Liver (tissue), 9 donors: ENCODE results near the gene ANAPC10. TPM values are rescaled to one million over a fixed set of nuclear protein-coding genes. Genes with fewer than 3 reads are reported as not detected.
A peak's percentile ranks its signal among the peaks of the same experiment; 100 is the strongest.

Source experiments
- DNase-seq: peaks from one replicate; pipeline ENCODE4 v3.0.0-alpha.2; 2017; ENCODE audit warnings: low spot score
- H3K27ac ChIP-seq, 2 donors: one replicate each; pipeline ENCODE4 v1.7.0; 2013; ENCODE audit warnings: inconsistent platforms in 2 of 2, low read length in 2 of 2, control low read depth in 1 of 2, low read depth in 1 of 2, mild to moderate bottlenecking in 1 of 2
- H3K27me3 ChIP-seq, 4 donors: one replicate each; pipeline versions ENCODE4 v1.6.1 to v1.7.0; 2013; ENCODE audit warnings: low read length in 3 of 4, inconsistent platforms in 1 of 4, mild to moderate bottlenecking in 1 of 4, moderate library complexity in 1 of 4; ENCODE audit not compliant: control insufficient read depth in 4 of 4, insufficient read depth in 4 of 4
- H3K36me3 ChIP-seq, 4 donors: one replicate each; pipeline versions ENCODE4 v1.6.1 to v1.7.0; 2013; ENCODE audit warnings: low read length in 3 of 4, mild to moderate bottlenecking in 3 of 4, low read depth in 1 of 4, moderate library complexity in 1 of 4; ENCODE audit not compliant: control insufficient read depth in 4 of 4, insufficient read depth in 3 of 4
- H3K4me1 ChIP-seq, 4 donors: one replicate each; pipeline versions ENCODE4 v1.6.1 to v1.7.0; 2013; ENCODE audit warnings: low read length in 3 of 4, mild to moderate bottlenecking in 3 of 4, moderate library complexity in 1 of 4; ENCODE audit not compliant: control insufficient read depth in 4 of 4, insufficient read depth in 4 of 4
- H3K4me3 ChIP-seq, 3 donors: one replicate each; pipeline versions ENCODE4 v1.6.1 to v1.7.0; 2013; ENCODE audit warnings: low read length in 3 of 3, control low read depth in 1 of 3, low read depth in 1 of 3, mild to moderate bottlenecking in 1 of 3
- H3K9ac ChIP-seq, 2 donors: one replicate each; pipeline ENCODE4 v1.7.0; 2013; ENCODE audit warnings: low read length in 2 of 2, mild to moderate bottlenecking in 2 of 2, moderate library complexity in 2 of 2, control low read depth in 1 of 2, low read depth in 1 of 2
- H3K9me3 ChIP-seq, 4 donors: one replicate each; pipeline versions ENCODE4 v1.6.1 to v1.7.0; 2013; ENCODE audit warnings: low read length in 3 of 4; ENCODE audit not compliant: control insufficient read depth in 4 of 4
- EGR1 ChIP-seq, 2 donors: IDR thresholded peaks; 2 replicates each; pipeline ENCODE4 v1.6.1; 2016 to 2018; ENCODE audit warnings: antibody characterized with exemption in 2 of 2, low read depth in 2 of 2
- FOXA2 ChIP-seq: IDR thresholded peaks from 2 replicates; pipeline ENCODE4 v1.6.1; 2016; ENCODE audit warnings: antibody characterized with exemption
- JUND ChIP-seq, 2 donors: IDR thresholded peaks; 2 replicates each; pipeline ENCODE4 v1.6.1; 2016; ENCODE audit warnings: antibody characterized with exemption in 2 of 2
- RAD21 ChIP-seq, 2 donors: IDR thresholded peaks; 2 replicates each; pipeline ENCODE4 v1.6.1; 2016; ENCODE audit warnings: antibody characterized with exemption in 2 of 2, mild to moderate bottlenecking in 2 of 2
- RXRA ChIP-seq, 2 donors: IDR thresholded peaks; 2 replicates each; pipeline ENCODE4 v1.6.1; 2017 to 2018; ENCODE audit warnings: antibody characterized with exemption in 2 of 2, mild to moderate bottlenecking in 1 of 2
- SP1 ChIP-seq: IDR thresholded peaks from 2 replicates; pipeline ENCODE4 v1.6.1; 2018; ENCODE audit warnings: antibody characterized with exemption, mild to moderate bottlenecking
- YY1 ChIP-seq: IDR thresholded peaks from 2 replicates; pipeline ENCODE4 v1.6.1; 2016; ENCODE audit warnings: antibody characterized with exemption, mild to moderate bottlenecking
- WGBS: extraction: QIAGEN DNeasy Blood & Tissue Kit; methylation state at CpG from one replicate; pipeline ENCODE4 v1.1.7; 2013; 5-methylcytosine and 5-hydroxymethylcytosine counted together
- polyA plus RNA-seq, 2 donors: library from polyadenylated mRNA; stranded (reverse) in 1 of 2; unstranded in 1 of 2; fragments of 200-250 nt in 1 of 2; fragments of >200 nt in 1 of 2; fragmentation: Nextera tagmentation in 1 of 2; extraction: Ambion mirVana in 1 of 2; gene quantifications; one replicate each; pipeline versions ENCODE4 v1.2.1 to v1.2.3, GENCODE V29; 2013 to 2015
- total RNA-seq, 2 donors: library from RNA; depleted of rRNA; stranded (reverse); fragments of >200 nt; gene quantifications; one replicate each; pipeline ENCODE4 v1.2.3, GENCODE V29; 2014
- TF ChIP-seq, protein P1 (sequence below): fragments of 150-350 bp; IDR thresholded peaks from 2 replicates; pipeline ENCODE4 v1.5.1; 2017; ENCODE audit warnings: improper control_type of control experiment, low read depth, low read length; ENCODE audit not compliant: missing input control
- TF ChIP-seq, protein P2 (sequence below): IDR thresholded peaks from 2 replicates; pipeline ENCODE4 v1.6.1; 2016; ENCODE audit warnings: antibody characterized with exemption
- TF ChIP-seq, protein P3 (sequence below): IDR thresholded peaks from 2 replicates; pipeline ENCODE4 v1.6.1; 2016; ENCODE audit warnings: antibody characterized with exemption, mild to moderate bottlenecking
- TF ChIP-seq, protein P4 (sequence below): IDR thresholded peaks from 2 replicates; pipeline ENCODE4 v1.6.1; 2016; ENCODE audit warnings: antibody characterized with exemption
- TF ChIP-seq, protein P5 (sequence below): IDR thresholded peaks from 2 replicates; pipeline ENCODE4 v1.6.1; 2016; ENCODE audit warnings: antibody characterized with exemption
- donor health status: healthy.
- donor health status: healthy.
- donor health status: healthy.
- donor health status: healthy.
- donor health status: healthy.

The ANAPC10 gene
- total and polyA plus RNA-seq, 4 donors, result 6.2 to 16.1 (median 14.5) TPM

DNA sequence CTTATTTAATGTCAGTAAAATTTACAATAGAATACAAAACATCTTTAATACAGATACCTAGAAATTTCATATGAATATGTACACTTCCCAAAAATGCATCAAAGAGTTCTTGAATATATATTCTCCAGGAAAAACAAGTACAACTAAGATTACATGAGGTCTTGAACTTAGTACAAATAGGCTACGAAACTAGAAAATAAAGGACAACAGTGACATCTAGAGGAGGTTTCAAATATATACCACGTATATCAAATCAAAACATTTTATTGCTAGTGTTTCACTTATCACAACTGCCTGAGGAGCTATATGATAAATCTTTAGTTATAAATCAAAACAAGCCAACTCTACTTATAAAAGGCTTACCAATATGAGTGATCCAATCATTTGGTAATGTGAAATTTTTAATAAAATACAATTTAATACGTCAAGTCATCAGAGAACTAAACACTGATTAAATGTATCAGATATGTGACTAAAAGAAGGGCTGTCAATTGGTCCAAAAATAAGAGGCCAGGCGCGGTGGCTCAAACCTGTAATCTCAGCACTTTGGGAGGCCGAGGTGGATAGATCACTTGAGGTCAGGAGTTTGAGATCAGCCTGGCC is 36.6 kb downstream of the ANAPC10 start:
- no peak for DNase-seq
- Histone ChIP-seq H3K36me3 (peaks cover 0 to 4% (median 0%) of the 10 kb centered on the region in 4 donors), H3K9ac (no peak overlapping the region), H3K4me1 (peaks cover 0 to 3% (median 0%) of the 10 kb centered on the region in 4 donors), H3K9me3 (no peaks in the 10 kb centered on the region), H3K27ac (no peak overlapping the region), H3K27me3 (no peaks in the 10 kb centered on the region), H3K4me3 (no peak overlapping the region)
- TF ChIP-seq, protein P1, sequence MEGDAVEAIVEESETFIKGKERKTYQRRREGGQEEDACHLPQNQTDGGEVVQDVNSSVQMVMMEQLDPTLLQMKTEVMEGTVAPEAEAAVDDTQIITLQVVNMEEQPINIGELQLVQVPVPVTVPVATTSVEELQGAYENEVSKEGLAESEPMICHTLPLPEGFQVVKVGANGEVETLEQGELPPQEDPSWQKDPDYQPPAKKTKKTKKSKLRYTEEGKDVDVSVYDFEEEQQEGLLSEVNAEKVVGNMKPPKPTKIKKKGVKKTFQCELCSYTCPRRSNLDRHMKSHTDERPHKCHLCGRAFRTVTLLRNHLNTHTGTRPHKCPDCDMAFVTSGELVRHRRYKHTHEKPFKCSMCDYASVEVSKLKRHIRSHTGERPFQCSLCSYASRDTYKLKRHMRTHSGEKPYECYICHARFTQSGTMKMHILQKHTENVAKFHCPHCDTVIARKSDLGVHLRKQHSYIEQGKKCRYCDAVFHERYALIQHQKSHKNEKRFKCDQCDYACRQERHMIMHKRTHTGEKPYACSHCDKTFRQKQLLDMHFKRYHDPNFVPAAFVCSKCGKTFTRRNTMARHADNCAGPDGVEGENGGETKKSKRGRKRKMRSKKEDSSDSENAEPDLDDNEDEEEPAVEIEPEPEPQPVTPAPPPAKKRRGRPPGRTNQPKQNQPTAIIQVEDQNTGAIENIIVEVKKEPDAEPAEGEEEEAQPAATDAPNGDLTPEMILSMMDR, result peak; percentile 49
- TF ChIP-seq, protein P2, sequence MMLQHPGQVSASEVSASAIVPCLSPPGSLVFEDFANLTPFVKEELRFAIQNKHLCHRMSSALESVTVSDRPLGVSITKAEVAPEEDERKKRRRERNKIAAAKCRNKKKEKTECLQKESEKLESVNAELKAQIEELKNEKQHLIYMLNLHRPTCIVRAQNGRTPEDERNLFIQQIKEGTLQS, result no peak
- peak; percentile 73 to 77 for TF ChIP-seq RAD21 (IDR thresholded peaks at IDR 0.05)
- WGBS, result 57% methylated on average over 6 of the region's 6 CpGs

DNA sequence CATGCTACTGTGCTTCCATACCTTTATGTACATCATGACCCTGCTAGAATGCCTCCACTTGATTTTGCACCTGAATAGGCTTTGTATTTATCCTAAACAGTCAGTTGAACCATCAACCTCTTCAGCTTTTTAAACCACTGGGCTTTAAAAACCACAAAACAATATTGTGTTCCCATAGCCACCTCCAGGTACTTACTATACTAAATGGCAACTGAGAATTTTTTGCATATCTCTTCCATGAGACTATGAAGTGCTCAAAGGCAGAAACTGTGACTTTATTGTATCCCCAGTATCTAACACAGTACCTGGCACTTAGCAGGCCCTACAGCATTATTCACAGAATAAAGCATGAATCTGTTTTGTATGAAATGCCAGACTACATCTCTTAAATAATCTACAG is 39.7 kb downstream of the ANAPC10 start:
- Histone ChIP-seq H3K4me1 (no peaks in the 10 kb centered on the region), H3K27ac (no peak overlapping the region), H3K27me3 (no peaks in the 10 kb centered on the region), H3K4me3 (no peak overlapping the region), H3K9ac (no peak overlapping the region), H3K9me3 (no peaks in the 10 kb centered on the region), H3K36me3 (peaks cover 0 to 4% (median 0%) of the 10 kb centered on the region in 4 donors)
- TF ChIP-seq, protein P3, sequence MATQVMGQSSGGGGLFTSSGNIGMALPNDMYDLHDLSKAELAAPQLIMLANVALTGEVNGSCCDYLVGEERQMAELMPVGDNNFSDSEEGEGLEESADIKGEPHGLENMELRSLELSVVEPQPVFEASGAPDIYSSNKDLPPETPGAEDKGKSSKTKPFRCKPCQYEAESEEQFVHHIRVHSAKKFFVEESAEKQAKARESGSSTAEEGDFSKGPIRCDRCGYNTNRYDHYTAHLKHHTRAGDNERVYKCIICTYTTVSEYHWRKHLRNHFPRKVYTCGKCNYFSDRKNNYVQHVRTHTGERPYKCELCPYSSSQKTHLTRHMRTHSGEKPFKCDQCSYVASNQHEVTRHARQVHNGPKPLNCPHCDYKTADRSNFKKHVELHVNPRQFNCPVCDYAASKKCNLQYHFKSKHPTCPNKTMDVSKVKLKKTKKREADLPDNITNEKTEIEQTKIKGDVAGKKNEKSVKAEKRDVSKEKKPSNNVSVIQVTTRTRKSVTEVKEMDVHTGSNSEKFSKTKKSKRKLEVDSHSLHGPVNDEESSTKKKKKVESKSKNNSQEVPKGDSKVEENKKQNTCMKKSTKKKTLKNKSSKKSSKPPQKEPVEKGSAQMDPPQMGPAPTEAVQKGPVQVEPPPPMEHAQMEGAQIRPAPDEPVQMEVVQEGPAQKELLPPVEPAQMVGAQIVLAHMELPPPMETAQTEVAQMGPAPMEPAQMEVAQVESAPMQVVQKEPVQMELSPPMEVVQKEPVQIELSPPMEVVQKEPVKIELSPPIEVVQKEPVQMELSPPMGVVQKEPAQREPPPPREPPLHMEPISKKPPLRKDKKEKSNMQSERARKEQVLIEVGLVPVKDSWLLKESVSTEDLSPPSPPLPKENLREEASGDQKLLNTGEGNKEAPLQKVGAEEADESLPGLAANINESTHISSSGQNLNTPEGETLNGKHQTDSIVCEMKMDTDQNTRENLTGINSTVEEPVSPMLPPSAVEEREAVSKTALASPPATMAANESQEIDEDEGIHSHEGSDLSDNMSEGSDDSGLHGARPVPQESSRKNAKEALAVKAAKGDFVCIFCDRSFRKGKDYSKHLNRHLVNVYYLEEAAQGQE, result no peak
- TF ChIP-seq EGR1 (IDR thresholded peaks at IDR 0.05; ENCODE audit: low read depth in 2 of 2) (no peak), FOXA2 (no peak), YY1 (no peak), RXRA (IDR thresholded peaks at IDR 0.05) (no peak), SP1 (no peak), RAD21 (IDR thresholded peaks at IDR 0.05) (no peak), JUND (IDR thresholded peaks at IDR 0.05) (no peak)
- TF ChIP-seq, protein P4, sequence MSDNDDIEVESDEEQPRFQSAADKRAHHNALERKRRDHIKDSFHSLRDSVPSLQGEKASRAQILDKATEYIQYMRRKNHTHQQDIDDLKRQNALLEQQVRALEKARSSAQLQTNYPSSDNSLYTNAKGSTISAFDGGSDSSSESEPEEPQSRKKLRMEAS, result no peak
- TF ChIP-seq, protein P5, sequence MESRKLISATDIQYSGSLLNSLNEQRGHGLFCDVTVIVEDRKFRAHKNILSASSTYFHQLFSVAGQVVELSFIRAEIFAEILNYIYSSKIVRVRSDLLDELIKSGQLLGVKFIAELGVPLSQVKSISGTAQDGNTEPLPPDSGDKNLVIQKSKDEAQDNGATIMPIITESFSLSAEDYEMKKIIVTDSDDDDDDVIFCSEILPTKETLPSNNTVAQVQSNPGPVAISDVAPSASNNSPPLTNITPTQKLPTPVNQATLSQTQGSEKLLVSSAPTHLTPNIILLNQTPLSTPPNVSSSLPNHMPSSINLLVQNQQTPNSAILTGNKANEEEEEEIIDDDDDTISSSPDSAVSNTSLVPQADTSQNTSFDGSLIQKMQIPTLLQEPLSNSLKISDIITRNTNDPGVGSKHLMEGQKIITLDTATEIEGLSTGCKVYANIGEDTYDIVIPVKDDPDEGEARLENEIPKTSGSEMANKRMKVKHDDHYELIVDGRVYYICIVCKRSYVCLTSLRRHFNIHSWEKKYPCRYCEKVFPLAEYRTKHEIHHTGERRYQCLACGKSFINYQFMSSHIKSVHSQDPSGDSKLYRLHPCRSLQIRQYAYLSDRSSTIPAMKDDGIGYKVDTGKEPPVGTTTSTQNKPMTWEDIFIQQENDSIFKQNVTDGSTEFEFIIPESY, result no peak
- no peak for DNase-seq
